ENCODE results near the gene BCL11B. TPM values are rescaled to one million over a fixed set of nuclear protein-coding genes. Genes with fewer than 3 reads are reported as not detected.

Gene BCL11B
- total and polyA plus RNA-seq, 4 donors = 0.04 to 0.42 (median 0.16) TPM

GRCh38 chr14:99247772-99248171 is 24.2 kb downstream of the BCL11B start:
- no peaks in the 10 kb centered on the region for H3K9me3 ChIP-seq (ENCODE audit: control insufficient read depth in 4 of 4, low read length in 3 of 4)
- H3K4me3 ChIP-seq (ENCODE audit: low read depth in 1 of 3, low read length in 3 of 3) = no peak overlapping the region
- H3K4me1 ChIP-seq (ENCODE audit: control insufficient read depth in 4 of 4, insufficient read depth in 4 of 4, low read length in 3 of 4) = peaks cover 0 to 3% (median 1%) of the 10 kb centered on the region in 4 donors
- TF ChIP-seq GABPA (IDR thresholded peaks at IDR 0.05 in 1 of 2, conservative IDR thresholded peaks at IDR 0.05 in 1 of 2) (no peak), FOXA1 (IDR thresholded peaks at IDR 0.05) (no peak), HNF4A (conservative IDR thresholded peaks at IDR 0.05) (no peak), HNF4G (IDR thresholded peaks at IDR 0.05) (no peak), ZBTB33 (IDR thresholded peaks at IDR 0.05) (no peak), SP1 (IDR thresholded peaks at IDR 0.05) (no peak), YY1 (IDR thresholded peaks at IDR 0.05) (no peak), FOXA2 (IDR thresholded peaks at IDR 0.05) (no peak), NR2F2 (IDR thresholded peaks at IDR 0.05) (no peak), EGR1 (IDR thresholded peaks at IDR 0.05; ENCODE audit: low read depth in 2 of 2) (no peak), RAD21 (IDR thresholded peaks at IDR 0.05) (no peak), JUND (IDR thresholded peaks at IDR 0.05) (no peak), CTCF (IDR thresholded peaks at IDR 0.05; ENCODE audit: low read depth, low read length, missing input control) (no peak), RXRA (IDR thresholded peaks at IDR 0.05) (no peak)
- TF ChIP-seq, protein P1, sequence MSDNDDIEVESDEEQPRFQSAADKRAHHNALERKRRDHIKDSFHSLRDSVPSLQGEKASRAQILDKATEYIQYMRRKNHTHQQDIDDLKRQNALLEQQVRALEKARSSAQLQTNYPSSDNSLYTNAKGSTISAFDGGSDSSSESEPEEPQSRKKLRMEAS (IDR thresholded peaks at IDR 0.05) = no peak
- TF ChIP-seq, protein P2, sequence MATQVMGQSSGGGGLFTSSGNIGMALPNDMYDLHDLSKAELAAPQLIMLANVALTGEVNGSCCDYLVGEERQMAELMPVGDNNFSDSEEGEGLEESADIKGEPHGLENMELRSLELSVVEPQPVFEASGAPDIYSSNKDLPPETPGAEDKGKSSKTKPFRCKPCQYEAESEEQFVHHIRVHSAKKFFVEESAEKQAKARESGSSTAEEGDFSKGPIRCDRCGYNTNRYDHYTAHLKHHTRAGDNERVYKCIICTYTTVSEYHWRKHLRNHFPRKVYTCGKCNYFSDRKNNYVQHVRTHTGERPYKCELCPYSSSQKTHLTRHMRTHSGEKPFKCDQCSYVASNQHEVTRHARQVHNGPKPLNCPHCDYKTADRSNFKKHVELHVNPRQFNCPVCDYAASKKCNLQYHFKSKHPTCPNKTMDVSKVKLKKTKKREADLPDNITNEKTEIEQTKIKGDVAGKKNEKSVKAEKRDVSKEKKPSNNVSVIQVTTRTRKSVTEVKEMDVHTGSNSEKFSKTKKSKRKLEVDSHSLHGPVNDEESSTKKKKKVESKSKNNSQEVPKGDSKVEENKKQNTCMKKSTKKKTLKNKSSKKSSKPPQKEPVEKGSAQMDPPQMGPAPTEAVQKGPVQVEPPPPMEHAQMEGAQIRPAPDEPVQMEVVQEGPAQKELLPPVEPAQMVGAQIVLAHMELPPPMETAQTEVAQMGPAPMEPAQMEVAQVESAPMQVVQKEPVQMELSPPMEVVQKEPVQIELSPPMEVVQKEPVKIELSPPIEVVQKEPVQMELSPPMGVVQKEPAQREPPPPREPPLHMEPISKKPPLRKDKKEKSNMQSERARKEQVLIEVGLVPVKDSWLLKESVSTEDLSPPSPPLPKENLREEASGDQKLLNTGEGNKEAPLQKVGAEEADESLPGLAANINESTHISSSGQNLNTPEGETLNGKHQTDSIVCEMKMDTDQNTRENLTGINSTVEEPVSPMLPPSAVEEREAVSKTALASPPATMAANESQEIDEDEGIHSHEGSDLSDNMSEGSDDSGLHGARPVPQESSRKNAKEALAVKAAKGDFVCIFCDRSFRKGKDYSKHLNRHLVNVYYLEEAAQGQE (IDR thresholded peaks at IDR 0.05) = no peak
- H3K27me3 ChIP-seq (ENCODE audit: control insufficient read depth in 4 of 4, insufficient read depth in 4 of 4, low read length in 3 of 4) = peaks cover 2 to 15% (median 9%) of the 10 kb centered on the region in 4 donors
- no peaks in the 10 kb centered on the region for H3K36me3 ChIP-seq (ENCODE audit: control insufficient read depth in 4 of 4, insufficient read depth in 3 of 4, low read depth in 1 of 4, low read length in 3 of 4)
- H3K9ac ChIP-seq (ENCODE audit: low read depth in 1 of 2, low read length in 2 of 2) = no peak overlapping the region
- no peak overlapping the region for H3K27ac ChIP-seq (ENCODE audit: low read depth in 1 of 2, low read length in 2 of 2)
- 62% methylated on average over 6 of the region's 6 CpGs for WGBS
- DNase-seq (ENCODE audit: low spot score) = no peak

DNA sequence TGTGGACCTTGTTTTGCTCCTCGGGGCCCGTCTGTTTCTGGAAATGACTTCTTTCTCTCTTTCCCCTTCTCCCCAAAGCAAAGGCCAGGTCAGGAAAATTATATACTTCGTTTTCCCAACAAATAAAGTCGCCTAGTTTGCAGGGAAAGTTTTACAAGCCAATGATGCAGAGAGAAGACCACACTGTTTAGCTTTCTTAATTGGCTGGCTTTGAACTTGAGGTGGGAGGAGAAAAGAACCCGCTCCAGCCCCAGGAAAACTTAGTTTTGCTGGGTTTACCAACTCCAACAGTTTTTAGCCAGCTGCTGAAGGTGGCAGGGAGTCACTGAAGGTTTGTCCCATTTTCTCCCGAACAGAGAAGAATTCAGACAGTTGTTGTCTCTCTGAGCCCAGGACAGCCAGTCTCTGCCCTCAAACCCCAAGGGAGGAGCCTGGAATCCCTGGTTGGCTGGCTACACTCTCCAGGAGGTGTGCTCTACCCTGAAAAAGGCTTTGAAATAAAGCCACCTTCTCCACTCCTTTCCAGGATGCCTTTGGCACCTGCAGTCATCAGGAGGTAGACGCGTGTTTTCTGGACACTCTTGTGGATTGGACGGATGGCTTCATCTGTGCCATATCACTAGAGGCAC is 24.8 kb downstream of the BCL11B start:
- Histone ChIP-seq H3K4me3 (ENCODE audit: low read depth in 1 of 3, low read length in 3 of 3) (no peak overlapping the region), H3K36me3 (ENCODE audit: control insufficient read depth in 4 of 4, insufficient read depth in 3 of 4, low read depth in 1 of 4, low read length in 3 of 4) (no peaks in the 10 kb centered on the region), H3K9ac (ENCODE audit: low read depth in 1 of 2, low read length in 2 of 2) (no peak overlapping the region), H3K9me3 (ENCODE audit: control insufficient read depth in 4 of 4, low read length in 3 of 4) (no peaks in the 10 kb centered on the region), H3K27ac (ENCODE audit: low read depth in 1 of 2, low read length in 2 of 2) (no peak overlapping the region), H3K4me1 (ENCODE audit: control insufficient read depth in 4 of 4, insufficient read depth in 4 of 4, low read length in 3 of 4) (peaks cover 0 to 3% (median 1%) of the 10 kb centered on the region in 4 donors), H3K27me3 (ENCODE audit: control insufficient read depth in 4 of 4, insufficient read depth in 4 of 4, low read length in 3 of 4) (peaks cover 2 to 17% (median 9%) of the 10 kb centered on the region in 4 donors)
- whole genome bisulfite sequencing = 39% methylated on average over 9 of the region's 9 CpGs
- DNase-seq (ENCODE audit: low spot score) = no peak
- TF ChIP-seq CTCF (IDR thresholded peaks at IDR 0.05; ENCODE audit: low read depth, low read length, missing input control) (no peak), HNF4A (conservative IDR thresholded peaks at IDR 0.05) (no peak), TAF1 (conservative IDR thresholded peaks at IDR 0.05) (no peak), FOXA1 (IDR thresholded peaks at IDR 0.05) (no peak), RAD21 (IDR thresholded peaks at IDR 0.05) (no peak), JUND (IDR thresholded peaks at IDR 0.05) (no peak), NR2F2 (IDR thresholded peaks at IDR 0.05) (no peak), FOXA2 (IDR thresholded peaks at IDR 0.05) (no peak)
- TF ChIP-seq, protein P3, sequence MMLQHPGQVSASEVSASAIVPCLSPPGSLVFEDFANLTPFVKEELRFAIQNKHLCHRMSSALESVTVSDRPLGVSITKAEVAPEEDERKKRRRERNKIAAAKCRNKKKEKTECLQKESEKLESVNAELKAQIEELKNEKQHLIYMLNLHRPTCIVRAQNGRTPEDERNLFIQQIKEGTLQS (IDR thresholded peaks at IDR 0.05) = no peak
- TF ChIP-seq, protein P2 (IDR thresholded peaks at IDR 0.05) = no peak

Data from liver (tissue), 9 donors.